BJ (cell line): ENCODE results near the gene GNG12. TPM values are rescaled to one million over a fixed set of nuclear protein-coding genes. Genes with fewer than 3 reads are reported as not detected.
A peak's percentile ranks its signal among the peaks of the same experiment; 100 is the strongest.

Experiments used
- CTCF ChIA-PET: fragments of 350-600 bp; formaldehyde crosslinking; extraction: SDS; loops from one replicate; lab custom pipeline; 2021; ENCODE audit warnings: antibody characterized with exemption, inconsistent platforms; lab: Yijun Ruan, JAX
- POLR2A ChIA-PET: fragments of 300-600 bp; sonication (Branson Sonifier 250); formaldehyde crosslinking; extraction: SDS; loops from one replicate; lab custom pipeline; 2021; ENCODE audit warnings: antibody characterized with exemption; lab: Charles Lee
- DNase-seq: peaks from one replicate; pipeline ENCODE4 v3.0.0-alpha.2; 2011; ENCODE audit warnings: low read depth
- H3K27me3 ChIP-seq: 2 replicates; pipeline ENCODE4 v1.6.0; 2011; ENCODE audit warnings: low read length; ENCODE audit not compliant: control insufficient read depth, insufficient read depth
- H3K36me3 ChIP-seq: 2 replicates; pipeline ENCODE4 v1.5.1; 2011; ENCODE audit warnings: low read length; ENCODE audit not compliant: control insufficient read depth, insufficient read depth
- H3K4me3 ChIP-seq: 2 replicates; pipeline ENCODE4 v1.5.1; 2011; ENCODE audit warnings: low read depth, mild to moderate bottlenecking, control low read depth, low read length
- polyA plus RNA-seq: library from polyadenylated mRNA; depleted of rRNA; stranded (reverse); fragments of >200 nt; gene quantifications from 2 replicates; pipeline ENCODE4 v1.2.3, GENCODE V29; 2011; rRNA removed
- small RNA-seq: library from RNA; depleted of rRNA; stranded (forward); fragments of <200 nt; gene quantifications from one replicate; pipeline ENCODE3, GENCODE V24; 2012; ENCODE audit warnings: low replicate concordance, low read depth; ENCODE audit not compliant: insufficient read length
- TF ChIP-seq, protein P1 (sequence below): IDR thresholded peaks from 2 replicates; pipeline ENCODE4 v1.5.1; 2011; ENCODE audit warnings: low read depth, mild to moderate bottlenecking, control low read depth, inconsistent platforms, low read length, moderate library complexity; ENCODE audit not compliant: insufficient read depth

The GNG12 gene
- polyA plus RNA-seq, 1 experiment = 99.6 TPM

- no peak overlapping the region for H3K4me3 ChIP-seq
- H3K27me3 ChIP-seq = no peaks in the 10 kb centered on the region
- CTCF ChIA-PET = interaction anchor here (1.6 kb wide), 1 partner anchor 8 kb away, joined by 3 read pairs; no protein-coding TSS in a partner anchor
- H3K36me3 ChIP-seq = no peaks in the 10 kb centered on the region
- POLR2A ChIA-PET = no interaction called here
- TF ChIP-seq, protein P1, sequence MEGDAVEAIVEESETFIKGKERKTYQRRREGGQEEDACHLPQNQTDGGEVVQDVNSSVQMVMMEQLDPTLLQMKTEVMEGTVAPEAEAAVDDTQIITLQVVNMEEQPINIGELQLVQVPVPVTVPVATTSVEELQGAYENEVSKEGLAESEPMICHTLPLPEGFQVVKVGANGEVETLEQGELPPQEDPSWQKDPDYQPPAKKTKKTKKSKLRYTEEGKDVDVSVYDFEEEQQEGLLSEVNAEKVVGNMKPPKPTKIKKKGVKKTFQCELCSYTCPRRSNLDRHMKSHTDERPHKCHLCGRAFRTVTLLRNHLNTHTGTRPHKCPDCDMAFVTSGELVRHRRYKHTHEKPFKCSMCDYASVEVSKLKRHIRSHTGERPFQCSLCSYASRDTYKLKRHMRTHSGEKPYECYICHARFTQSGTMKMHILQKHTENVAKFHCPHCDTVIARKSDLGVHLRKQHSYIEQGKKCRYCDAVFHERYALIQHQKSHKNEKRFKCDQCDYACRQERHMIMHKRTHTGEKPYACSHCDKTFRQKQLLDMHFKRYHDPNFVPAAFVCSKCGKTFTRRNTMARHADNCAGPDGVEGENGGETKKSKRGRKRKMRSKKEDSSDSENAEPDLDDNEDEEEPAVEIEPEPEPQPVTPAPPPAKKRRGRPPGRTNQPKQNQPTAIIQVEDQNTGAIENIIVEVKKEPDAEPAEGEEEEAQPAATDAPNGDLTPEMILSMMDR = no peak
- DNase-seq = peak; percentile 39
These were observed 180.5 kb downstream of the GNG12 start for GRCh38 chr1:67652800-67653199.

Small RNA genes within 50 kb of the gene (small RNA-seq; reads per million reads assigned to genes)
- gene RN7SL392P (not detected), gene RNU7-80P (not detected)

Other genes starting within 250 kb of the GNG12 start
- gene GADD45A, start 148.3 kb downstream of the GNG12 start, polyA plus RNA-seq = 27.4 and 32.1 TPM in 2 replicates
- 0.39 and 0.53 TPM in 2 replicates for gene DIRAS3, start 217.2 kb upstream of the GNG12 start, polyA plus RNA-seq